GM18526 (cell line): ENCODE results near the gene COMMD10.

Source experiments
- POLR2A ChIP-seq: IDR thresholded peaks from 3 replicates; pipeline ENCODE4 v1.6.1; 2011; ENCODE audit not compliant: insufficient read length; ENCODE audit errors: extremely low read depth

The COMMD10 gene

GRCh38 chr5:116248432-116248831 is 163.6 kb downstream of the COMMD10 start:
- no peak for TF ChIP-seq POLR2A

GRCh38 chr5:116249648-116250047 is 164.8 kb downstream of the COMMD10 start:
- no peak for TF ChIP-seq POLR2A

GRCh38 chr5:116256717-116257116 is 171.9 kb downstream of the COMMD10 start:
- no peak for TF ChIP-seq POLR2A

GRCh38 chr5:116265471-116265870 is 180.6 kb downstream of the COMMD10 start:
- TF ChIP-seq POLR2A = no peak

- TF ChIP-seq POLR2A = no peak
Measured at GRCh38 chr5:116271446-116272025, 186.7 kb downstream of the COMMD10 start.

GRCh38 chr5:116272281-116272941 is 187.6 kb downstream of the COMMD10 start:
- no peak for TF ChIP-seq POLR2A

- TF ChIP-seq POLR2A = no peak
Measured at GRCh38 chr5:116273448-116274242, 188.8 kb downstream of the COMMD10 start.

GRCh38 chr5:116274251-116274650 is 189.4 kb downstream of the COMMD10 start:
- no peak for TF ChIP-seq POLR2A

- no peak for TF ChIP-seq POLR2A
Measured at GRCh38 chr5:116275282-116275681, 190.5 kb downstream of the COMMD10 start.

- no peak for TF ChIP-seq POLR2A
Measured at GRCh38 chr5:116276952-116277351, 192.1 kb downstream of the COMMD10 start.

- TF ChIP-seq POLR2A = no peak
Measured at GRCh38 chr5:116280149-116280803, 195.5 kb downstream of the COMMD10 start.

- TF ChIP-seq POLR2A = no peak
Measured at GRCh38 chr5:116281309-116281708, 196.5 kb downstream of the COMMD10 start.

- TF ChIP-seq POLR2A = no peak
Measured at GRCh38 chr5:116288524-116288923, 203.7 kb downstream of the COMMD10 start.

GRCh38 chr5:116289276-116289675 is 204.5 kb downstream of the COMMD10 start:
- TF ChIP-seq POLR2A = no peak

- TF ChIP-seq POLR2A = no peak
Measured at GRCh38 chr5:116291271-116291670, 206.4 kb downstream of the COMMD10 start.

GRCh38 chr5:116292321-116292720 is 207.5 kb downstream of the COMMD10 start:
- TF ChIP-seq POLR2A = no peak

GRCh38 chr5:116296335-116297072 is 211.7 kb downstream of the COMMD10 start:
- no peak for TF ChIP-seq POLR2A
